Measurements from ENCODE around the gene PRELP.

DNA sequence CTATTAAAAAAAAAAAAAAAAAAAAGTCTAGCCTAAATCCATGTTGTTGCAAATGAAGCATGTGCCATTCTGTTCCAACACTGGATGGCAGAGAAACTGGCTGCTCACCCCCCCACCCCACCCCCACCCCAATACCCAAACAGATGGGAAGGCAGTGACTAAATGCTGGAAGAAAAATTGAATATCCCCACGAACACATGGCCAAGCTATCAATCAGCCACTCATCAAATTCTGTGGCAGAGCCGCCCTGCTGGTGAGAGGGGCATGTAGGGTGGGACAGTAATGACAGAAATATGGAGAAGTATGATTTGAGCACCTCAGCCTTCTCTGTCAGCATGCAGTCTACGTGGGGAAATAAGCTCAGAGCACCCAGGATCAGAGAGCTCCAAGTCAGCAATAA, 52.5 kb downstream of the PRELP start:
- TF ChIP-seq CTCF (IDR thresholded peaks at IDR 0.05) (0 out of 2 replicates have a peak, but pooled peaks have one; percentile 12), ZFX (IDR thresholded peaks at IDR 0.05; ENCODE audit: borderline replicate concordance) (no peak)
